GM18520 (cell line): ENCODE data around the gene HELZ.
"Not testable (repeated sequence)": the region's sequence is repeated elsewhere in the genome, so short reads cannot be mapped to it uniquely, and the experiment has no call there.

ENCODE experiments used
- ATAC-seq: cut with Tn5 transposase; IDR thresholded peaks from one replicate; pipeline ENCODE4 v1.9.1; 2021; ENCODE audit not compliant: unreplicated experiment

The HELZ gene

GRCh38 chr17:67124450-67125148 lies 120.4 kb downstream of the HELZ start:
- ATAC-seq: no peak

- no peak for ATAC-seq
Measured at GRCh38 chr17:67123699-67124098, 121.3 kb downstream of the HELZ start.

DNA sequence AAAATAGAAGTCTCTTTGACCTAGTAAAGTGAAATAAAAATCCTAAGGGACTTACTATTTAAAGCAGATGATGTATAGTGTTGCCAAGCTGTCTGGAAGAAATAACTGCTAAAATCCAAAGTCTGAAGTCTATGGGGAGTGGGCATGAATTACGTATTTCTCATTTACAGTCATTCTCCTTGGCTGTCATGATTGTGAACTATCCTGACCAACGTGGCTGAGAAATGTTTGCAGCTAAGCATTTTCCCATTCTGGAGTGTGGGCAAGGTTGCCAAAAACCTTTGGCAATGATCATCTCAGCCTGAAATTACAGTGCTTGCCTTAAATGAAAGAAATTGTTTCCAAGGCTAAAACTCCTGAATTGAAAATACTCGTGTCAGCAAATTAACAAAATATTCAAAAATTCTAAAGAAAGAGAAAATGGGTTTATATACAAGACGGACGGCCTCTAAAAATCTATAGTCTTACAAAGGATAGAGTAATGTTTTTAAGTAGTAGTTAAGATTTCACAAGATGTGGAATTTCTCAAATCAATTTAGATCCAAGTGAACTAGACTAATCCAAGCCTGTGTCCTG lies 123.6 kb downstream of the HELZ start:
- no peak for ATAC-seq

DNA sequence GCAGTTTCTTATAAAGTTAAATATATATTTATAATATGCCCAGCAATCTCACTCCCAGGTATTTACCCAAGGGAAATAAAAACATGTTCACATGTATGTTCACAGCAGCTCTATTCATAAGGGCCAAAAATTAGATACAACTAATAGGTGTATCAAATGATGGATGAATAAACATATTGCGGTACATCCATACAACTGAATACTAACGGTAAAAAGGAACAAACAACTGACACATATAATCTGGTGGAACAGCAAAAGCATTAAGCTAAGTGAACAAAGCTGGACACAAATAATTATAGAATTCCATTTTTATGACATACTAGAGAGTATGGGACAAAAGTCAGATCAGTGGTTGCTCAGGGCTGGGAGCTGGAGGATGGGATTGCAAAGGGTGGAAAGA lies 125.9 kb downstream of the HELZ start:
- ATAC-seq: no peak

DNA sequence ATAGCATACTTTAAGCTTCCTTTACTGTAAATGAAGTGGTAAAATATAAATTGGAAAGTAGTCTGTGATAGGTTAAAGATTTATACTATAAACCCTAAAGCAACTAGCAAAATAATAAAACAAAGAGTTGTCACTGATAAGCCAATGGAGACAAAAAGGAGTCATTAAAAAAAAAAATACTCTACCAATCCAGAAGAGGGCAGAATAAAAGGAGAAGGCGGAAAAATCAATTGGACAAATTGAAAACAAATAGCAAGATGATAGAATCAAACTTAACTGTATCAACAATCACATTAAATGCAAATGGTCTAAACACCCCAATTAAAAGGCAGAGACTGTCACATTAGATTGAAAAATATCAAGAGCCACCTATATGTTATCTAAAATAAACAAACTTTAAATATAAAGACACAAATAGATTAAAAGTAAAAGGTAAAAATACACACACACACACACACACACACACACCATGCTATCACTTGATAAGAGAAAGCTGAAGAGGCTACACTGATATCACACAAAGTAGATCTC lies 128.9 kb downstream of the HELZ start:
- ATAC-seq: no peak

- ATAC-seq: no peak
Measured at GRCh38 chr17:67115401-67115800, 129.6 kb downstream of the HELZ start.

DNA sequence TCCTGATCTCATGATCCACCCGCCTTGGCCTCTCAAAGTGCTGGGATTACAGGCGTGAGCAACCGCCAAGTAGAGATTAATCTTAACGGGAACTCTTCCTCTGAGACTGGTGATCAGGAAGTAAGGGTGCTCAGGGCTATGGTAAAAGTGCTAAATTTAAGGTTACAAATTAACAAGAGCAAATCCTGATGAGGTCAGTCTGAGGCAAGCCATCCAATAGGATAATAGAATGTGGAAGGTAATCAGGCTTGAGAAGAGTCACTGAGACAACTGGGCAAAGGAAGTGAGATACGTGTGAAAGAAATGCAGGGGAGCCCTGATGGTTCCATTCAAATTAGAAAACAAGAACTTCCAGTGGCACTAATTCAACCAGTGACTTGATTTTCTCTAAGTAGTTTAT lies 131.5 kb downstream of the HELZ start:
- ATAC-seq: no peak

DNA sequence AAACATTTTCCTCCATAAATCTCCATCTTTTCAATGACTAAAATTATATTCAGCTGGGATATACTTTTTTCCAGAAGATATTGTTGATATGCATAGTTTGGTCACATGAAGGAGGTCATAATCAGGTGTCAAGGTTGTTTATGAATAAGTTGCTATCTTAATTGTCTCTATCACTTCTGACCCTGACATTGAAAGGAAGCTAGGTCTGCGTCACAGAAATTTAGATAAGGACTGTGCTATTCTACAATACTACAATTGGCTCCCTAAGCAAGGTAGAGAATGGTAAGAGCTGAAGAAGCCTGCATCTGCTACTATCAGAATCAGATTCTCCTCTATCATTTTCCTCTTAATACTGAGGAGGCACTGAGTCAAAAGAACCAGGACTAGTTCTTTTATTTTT lies 133.2 kb downstream of the HELZ start:
- ATAC-seq: no peak

DNA sequence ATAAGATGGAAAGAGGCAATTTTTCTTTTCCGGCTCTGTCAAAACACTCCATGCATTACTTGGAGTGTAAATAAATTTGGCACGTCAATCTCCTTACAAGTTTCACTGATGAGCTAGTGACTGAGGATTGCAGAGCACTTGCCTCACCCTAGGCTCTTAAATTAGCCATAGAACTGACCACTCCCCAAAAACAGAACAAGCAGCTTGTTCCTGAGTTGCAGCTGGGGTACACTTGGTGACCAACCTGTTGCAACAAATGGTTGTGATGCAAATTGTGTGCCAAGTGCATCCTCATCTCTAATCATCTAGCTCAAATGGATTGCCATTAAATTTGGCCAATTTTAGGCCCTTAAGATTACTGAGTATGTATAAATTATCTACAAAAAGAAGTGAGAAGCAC lies 133.7 kb downstream of the HELZ start:
- ATAC-seq: no peak

GRCh38 chr17:67110619-67111018 lies 134.4 kb downstream of the HELZ start:
- no peak for ATAC-seq

DNA sequence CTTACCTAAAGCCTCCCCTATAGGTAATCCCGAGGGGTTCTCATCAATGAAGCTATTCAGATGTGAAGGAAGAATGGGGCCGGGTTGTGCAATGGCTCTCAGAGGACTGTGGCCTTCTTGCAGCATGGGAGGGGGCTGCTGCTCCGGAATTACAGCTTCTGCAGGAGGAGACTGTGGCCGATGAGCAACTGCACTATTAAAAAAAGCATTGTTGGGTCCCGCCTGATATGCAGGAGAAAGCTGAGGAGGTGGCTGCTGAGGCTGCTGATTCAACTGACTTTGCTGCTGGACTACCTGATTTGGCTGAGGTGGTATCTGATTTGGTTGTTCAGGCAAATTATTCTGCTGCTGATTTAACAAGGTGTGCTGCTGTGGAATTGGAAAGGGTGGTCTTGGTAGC lies 135.9 kb downstream of the HELZ start:
- no peak for ATAC-seq

GRCh38 chr17:67107811-67108775 lies 136.9 kb downstream of the HELZ start:
- no peak for ATAC-seq

- no peak for ATAC-seq
Measured at GRCh38 chr17:67107171-67107570, 137.8 kb downstream of the HELZ start.

GRCh38 chr17:67105213-67105612 lies 139.8 kb downstream of the HELZ start:
- ATAC-seq: no peak

- ATAC-seq: not testable (repeated sequence)
Measured at GRCh38 chr17:67104641-67105040, 140.4 kb downstream of the HELZ start.

- no peak for ATAC-seq
Measured at GRCh38 chr17:67098006-67098405, 147.0 kb downstream of the HELZ start.

DNA sequence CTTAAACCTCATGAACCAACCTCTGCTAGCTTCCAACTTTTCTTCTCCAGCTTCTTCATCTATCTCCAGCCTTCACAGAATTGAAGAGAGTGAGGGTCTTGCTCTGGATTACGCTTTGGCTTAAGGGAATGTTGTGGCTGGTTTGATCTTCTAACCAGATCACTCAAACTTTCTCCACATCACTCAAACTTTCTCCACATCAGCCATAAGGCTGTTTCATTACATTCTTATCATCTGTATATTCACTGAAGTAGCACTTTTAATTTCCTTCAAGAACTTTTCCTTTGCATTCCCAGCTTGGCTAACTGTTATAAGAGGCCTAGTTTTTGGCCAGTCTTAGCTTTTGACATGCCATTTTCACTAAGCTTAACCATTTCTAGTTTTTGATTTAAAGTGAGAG lies 148.4 kb downstream of the HELZ start:
- no peak for ATAC-seq

DNA sequence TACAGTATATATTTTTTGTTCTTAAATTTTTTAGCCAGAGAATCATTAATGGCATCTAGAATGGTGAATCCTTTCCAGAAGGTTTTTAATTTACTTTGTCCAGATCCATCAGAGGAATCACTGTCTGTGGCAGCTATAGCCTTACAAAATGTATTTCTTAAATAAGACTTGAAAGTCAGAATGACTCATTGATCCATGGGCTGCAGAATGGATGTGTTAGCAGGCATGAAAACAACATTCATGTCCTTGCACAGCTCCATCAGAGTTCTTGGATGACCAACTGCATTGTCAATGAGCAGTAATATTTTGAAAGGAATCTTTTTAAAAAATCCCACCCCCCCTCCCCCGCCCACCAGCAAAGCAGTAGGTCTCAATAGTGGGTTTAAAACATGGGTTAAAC lies 149.2 kb downstream of the HELZ start:
- ATAC-seq: no peak

- not testable (repeated sequence) for ATAC-seq
Measured at GRCh38 chr17:67095291-67095690, 149.7 kb downstream of the HELZ start.

- no peak for ATAC-seq
Measured at GRCh38 chr17:67093348-67093747, 151.6 kb downstream of the HELZ start.

- not testable (repeated sequence) for ATAC-seq
Measured at GRCh38 chr17:67092710-67093109, 152.3 kb downstream of the HELZ start.

DNA sequence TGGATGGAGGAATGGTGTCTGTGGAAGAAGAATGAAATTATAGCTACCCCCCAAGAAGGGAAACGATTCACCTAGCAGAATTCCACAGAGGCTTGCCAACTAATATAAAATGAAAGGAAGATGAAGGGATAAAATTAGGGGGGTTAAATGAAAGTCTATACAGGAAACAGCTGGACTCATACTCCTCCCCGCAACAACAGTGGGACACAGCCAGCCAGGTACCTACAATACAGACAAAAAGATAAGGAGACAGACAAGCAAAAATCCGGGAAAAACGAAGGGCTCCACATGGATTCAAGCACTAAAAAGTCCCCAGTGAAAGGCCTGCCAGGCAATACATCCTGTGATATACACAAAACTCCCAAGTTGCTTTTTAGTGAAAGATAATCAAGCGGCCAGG lies 152.7 kb downstream of the HELZ start:
- ATAC-seq: no peak
